Lung (tissue), 12 donors: ENCODE data around the gene TNFRSF14. TPM values are rescaled to one million over a fixed set of nuclear protein-coding genes. Genes with fewer than 3 reads are reported as not detected.

Source experiments
- ATAC-seq: fragments of 200-7000 bp; cut with Tn5 transposase; one replicate; pipeline ENCODE4 v1.9.1; 2020; ENCODE audit warnings: moderate number of reproducible peaks; ENCODE audit not compliant: insufficient read depth, low FRiP score
- DNase-seq, 3 donors: peaks; one replicate each; pipeline ENCODE4 v3.0.0-alpha.2; 2013 to 2017
- H3K27ac ChIP-seq, 2 donors: one replicate each; pipeline ENCODE4 v1.5.1; 2013; ENCODE audit warnings: mild to moderate bottlenecking in 2 of 2, moderate library complexity in 2 of 2, control low read depth in 1 of 2, inconsistent platforms in 1 of 2, low read depth in 1 of 2, low read length in 1 of 2
- H3K27me3 ChIP-seq, 3 donors: one replicate each; pipeline ENCODE4 v1.5.1; 2013; ENCODE audit warnings: low read length in 2 of 3; ENCODE audit not compliant: control insufficient read depth in 3 of 3, insufficient read depth in 3 of 3
- H3K36me3 ChIP-seq, 4 donors: one replicate each; pipeline ENCODE4 v1.5.1; 2013; ENCODE audit warnings: low read length in 4 of 4, mild to moderate bottlenecking in 1 of 4, moderate library complexity in 1 of 4; ENCODE audit not compliant: control insufficient read depth in 4 of 4, insufficient read depth in 4 of 4
- H3K4me1 ChIP-seq, 5 donors: one replicate each; pipeline ENCODE4 v1.5.1; 2013; ENCODE audit warnings: low read length in 5 of 5, mild to moderate bottlenecking in 2 of 5, moderate library complexity in 1 of 5; ENCODE audit not compliant: control insufficient read depth in 5 of 5, insufficient read depth in 5 of 5
- H3K4me3 ChIP-seq: one replicate; pipeline ENCODE4 v1.5.1; 2013; ENCODE audit warnings: mild to moderate bottlenecking, control low read depth, moderate library complexity
- H3K9ac ChIP-seq, 2 donors: one replicate each; pipeline ENCODE4 v1.5.1; 2013; ENCODE audit warnings: low read length in 2 of 2, control low read depth in 1 of 2; ENCODE audit not compliant: insufficient read depth in 1 of 2
- H3K9me3 ChIP-seq, 4 donors: one replicate each; pipeline ENCODE4 v1.5.1; 2013; ENCODE audit warnings: low read length in 3 of 4, mild to moderate bottlenecking in 1 of 4, moderate library complexity in 1 of 4; ENCODE audit not compliant: control insufficient read depth in 4 of 4, insufficient read depth in 3 of 4
- WGBS, 2 donors: extraction: QIAGEN DNeasy Blood & Tissue Kit; methylation state at CpG; one replicate each; pipeline ENCODE4 v1.1.7; 2013; 5-methylcytosine and 5-hydroxymethylcytosine counted together
- polyA plus RNA-seq, 2 donors: library from polyadenylated mRNA; stranded (reverse); fragments of 200-250 nt; gene quantifications; one replicate each; pipeline ENCODE4 v1.2.1, GENCODE V29; 2013
- total RNA-seq, 2 donors: library from RNA; depleted of rRNA in 1 of 2; stranded (reverse); fragments of >200 nt in 1 of 2; gene quantifications; one replicate each; pipeline ENCODE4 v1.2.1, GENCODE V29; 2014 to 2021
- TF ChIP-seq, protein P1 (sequence below): IDR thresholded peaks from 2 replicates; pipeline ENCODE4 v1.5.1; 2012; ENCODE audit warnings: mild to moderate bottlenecking; ENCODE audit errors: control extremely low read depth, extremely low read depth
- donor health status: control.
- donor health status: control.
- donor health status: Bipolar disorder and iron deficiency.
- donor health status: healthy.
- donor health status: DM: yes; HTN: yes; CAD: no.

Gene TNFRSF14
- total and polyA plus RNA-seq, 4 donors = 67.4 to 200 (median 159) TPM

DNA sequence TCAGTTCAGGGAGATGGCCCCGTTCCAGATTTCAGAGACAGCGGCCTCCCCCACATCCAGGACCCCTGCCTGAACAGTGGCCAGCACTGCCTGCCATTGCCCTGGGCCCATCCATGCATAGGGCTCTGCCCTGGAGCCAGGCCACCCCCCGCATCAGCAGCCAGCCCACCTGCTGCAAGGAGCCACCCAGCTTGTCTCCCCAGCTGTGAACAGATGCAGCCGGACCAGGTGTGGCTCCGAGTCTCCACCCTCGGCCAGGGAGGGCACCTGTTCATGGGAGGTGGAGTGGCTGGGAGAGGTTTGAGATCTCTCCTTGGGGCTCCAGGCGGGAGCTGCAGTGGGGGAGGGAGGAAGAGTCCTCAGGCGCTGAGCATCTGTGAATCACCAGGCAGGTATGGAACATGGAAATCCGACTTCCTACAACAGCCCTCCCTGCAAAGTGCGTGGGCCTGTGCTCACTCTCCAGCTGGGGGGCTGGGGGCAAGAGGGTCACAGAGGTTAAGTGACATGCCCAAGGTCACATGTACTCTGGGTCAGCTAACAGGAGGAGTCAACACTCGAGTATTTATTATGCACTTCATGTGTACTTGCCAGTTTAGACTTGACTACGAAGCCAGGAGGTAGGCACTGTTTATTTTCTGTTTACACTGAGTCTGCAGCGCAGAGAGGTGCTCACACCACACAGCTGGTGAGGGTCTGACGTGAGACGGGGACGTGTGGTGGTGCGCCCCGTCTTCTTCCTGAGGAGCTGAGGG, 21.3 kb upstream of the TNFRSF14 start:
- H3K9ac ChIP-seq = no peak overlapping the region
- no peak for DNase-seq
- TF ChIP-seq, protein P1, sequence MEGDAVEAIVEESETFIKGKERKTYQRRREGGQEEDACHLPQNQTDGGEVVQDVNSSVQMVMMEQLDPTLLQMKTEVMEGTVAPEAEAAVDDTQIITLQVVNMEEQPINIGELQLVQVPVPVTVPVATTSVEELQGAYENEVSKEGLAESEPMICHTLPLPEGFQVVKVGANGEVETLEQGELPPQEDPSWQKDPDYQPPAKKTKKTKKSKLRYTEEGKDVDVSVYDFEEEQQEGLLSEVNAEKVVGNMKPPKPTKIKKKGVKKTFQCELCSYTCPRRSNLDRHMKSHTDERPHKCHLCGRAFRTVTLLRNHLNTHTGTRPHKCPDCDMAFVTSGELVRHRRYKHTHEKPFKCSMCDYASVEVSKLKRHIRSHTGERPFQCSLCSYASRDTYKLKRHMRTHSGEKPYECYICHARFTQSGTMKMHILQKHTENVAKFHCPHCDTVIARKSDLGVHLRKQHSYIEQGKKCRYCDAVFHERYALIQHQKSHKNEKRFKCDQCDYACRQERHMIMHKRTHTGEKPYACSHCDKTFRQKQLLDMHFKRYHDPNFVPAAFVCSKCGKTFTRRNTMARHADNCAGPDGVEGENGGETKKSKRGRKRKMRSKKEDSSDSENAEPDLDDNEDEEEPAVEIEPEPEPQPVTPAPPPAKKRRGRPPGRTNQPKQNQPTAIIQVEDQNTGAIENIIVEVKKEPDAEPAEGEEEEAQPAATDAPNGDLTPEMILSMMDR = no peak
- no peak overlapping the region for H3K4me3 ChIP-seq
- H3K9me3 ChIP-seq = no peaks in the 10 kb centered on the region
- peak; percentile 70 for ATAC-seq
- no peaks in the 10 kb centered on the region for H3K36me3 ChIP-seq
- WGBS, 2 donors = 42 to 62% methylated on average over 18 of the region's 18 CpGs
- H3K27me3 ChIP-seq = peaks cover 0 to 50% (median 29%) of the 10 kb centered on the region in 3 donors
- H3K27ac ChIP-seq = peak overlapping the region in 1 of 2 donors; percentile 42
- peaks cover 0 to 12% (median 6%) of the 10 kb centered on the region in 5 donors for H3K4me1 ChIP-seq

DNA sequence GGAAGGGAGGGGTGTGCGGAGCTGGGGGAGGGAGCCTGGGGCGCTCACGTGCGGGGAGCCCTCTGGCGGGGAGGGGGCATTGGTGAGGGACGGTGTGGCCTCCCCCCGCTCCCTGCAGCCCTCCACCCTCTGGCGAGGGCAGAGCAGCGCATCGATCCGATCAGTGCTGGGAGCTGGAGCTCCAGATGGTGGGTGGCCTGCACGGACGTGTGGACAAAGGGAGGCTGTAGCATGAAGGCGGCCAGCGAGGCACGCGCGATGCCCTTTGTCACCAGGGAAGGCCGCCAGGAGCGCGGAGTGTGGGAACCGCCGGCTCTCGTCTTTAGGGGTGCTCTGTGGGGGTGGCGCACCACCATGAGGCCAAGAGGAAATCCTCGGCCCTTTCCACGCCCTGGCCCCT, 20.7 kb upstream of the TNFRSF14 start:
- Histone ChIP-seq H3K9ac (no peak overlapping the region), H3K27ac (peak overlapping the region in 1 of 2 donors; percentile 4), H3K36me3 (no peaks in the 10 kb centered on the region), H3K27me3 (peaks cover 0 to 47% (median 29%) of the 10 kb centered on the region in 3 donors), H3K4me3 (no peak overlapping the region), H3K9me3 (no peaks in the 10 kb centered on the region), H3K4me1 (peaks cover 0 to 13% (median 6%) of the 10 kb centered on the region in 5 donors)
- ATAC-seq = no peak
- DNase-seq = no peak
- TF ChIP-seq, protein P1 = no peak
- 57 to 73% methylated on average over 26 to 27 of the region's 27 CpGs for WGBS, 2 donors

DNA sequence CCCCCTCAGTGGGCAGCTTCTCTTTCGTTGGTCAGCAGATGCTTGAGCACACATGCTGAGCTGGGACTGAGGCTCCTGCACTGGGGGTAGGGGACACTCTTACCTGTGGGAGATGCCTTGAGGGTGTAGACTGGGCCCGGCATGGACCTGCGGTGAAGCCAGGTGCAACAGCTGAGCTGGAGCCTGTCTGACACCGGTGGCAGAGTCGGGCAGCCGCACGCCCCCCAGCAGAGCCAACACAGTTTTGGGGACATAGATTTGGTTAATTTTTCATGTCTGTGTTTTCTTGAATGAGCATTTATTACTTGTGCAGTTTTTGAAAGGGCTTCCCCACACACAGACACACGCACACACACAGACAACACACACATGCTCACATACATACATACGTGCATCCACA, 20.2 kb upstream of the TNFRSF14 start:
- ATAC-seq = no peak
- TF ChIP-seq, protein P1 = no peak
- H3K27me3 ChIP-seq = peaks cover 0 to 43% (median 24%) of the 10 kb centered on the region in 3 donors
- 88 to 90% methylated on average over 9 of the region's 9 CpGs for WGBS, 2 donors
- no peak overlapping the region for H3K9ac ChIP-seq
- H3K4me1 ChIP-seq = peaks cover 0 to 13% (median 6%) of the 10 kb centered on the region in 5 donors
- H3K4me3 ChIP-seq = no peak overlapping the region
- no peaks in the 10 kb centered on the region for H3K36me3 ChIP-seq
- no peak for DNase-seq
- no peaks in the 10 kb centered on the region for H3K9me3 ChIP-seq
- H3K27ac ChIP-seq = peak overlapping the region in 1 of 2 donors; percentile 4
